Endodermal cell (in vitro differentiated cells): ENCODE data around the gene C1orf210. TPM values are rescaled to one million over a fixed set of nuclear protein-coding genes. Genes with fewer than 3 reads are reported as not detected.
A peak's percentile ranks its signal among the peaks of the same experiment; 100 is the strongest.

ENCODE experiments used
- DNase-seq: peaks from one replicate; pipeline ENCODE4 v3.0.0-alpha.2; 2017
- H3K27ac ChIP-seq: 2 replicates; pipeline ENCODE4 v1.5.1; 2013; ENCODE audit warnings: mild to moderate bottlenecking, low read depth, low read length, moderate library complexity
- H3K27me3 ChIP-seq: 2 replicates; pipeline ENCODE4 v1.6.1; 2013; ENCODE audit warnings: mild to moderate bottlenecking, low read length, moderate library complexity; ENCODE audit not compliant: insufficient read depth, control insufficient read depth, poor library complexity, severe bottlenecking
- H3K36me3 ChIP-seq: 2 replicates; pipeline ENCODE4 v1.7.0; 2013; ENCODE audit warnings: mild to moderate bottlenecking, low read length, moderate library complexity; ENCODE audit not compliant: control insufficient read depth, insufficient read depth
- H3K4me1 ChIP-seq: one replicate; pipeline ENCODE4 v1.7.0; 2013; ENCODE audit warnings: low read length; ENCODE audit not compliant: control insufficient read depth, insufficient read depth
- H3K4me3 ChIP-seq: 2 replicates; pipeline ENCODE4 v1.5.1; 2013; ENCODE audit warnings: mild to moderate bottlenecking, low read length, moderate library complexity
- H3K9ac ChIP-seq: 2 replicates; pipeline ENCODE4 v1.6.1; 2013; ENCODE audit warnings: mild to moderate bottlenecking, low read length, moderate library complexity; ENCODE audit not compliant: poor library complexity, severe bottlenecking; ENCODE audit errors: extremely low read depth
- H3K9me3 ChIP-seq: 2 replicates; pipeline ENCODE4 v1.6.1; 2013; ENCODE audit warnings: mild to moderate bottlenecking, low read length, moderate library complexity; ENCODE audit not compliant: control insufficient read depth
- H3K27ac Mint-ChIP-seq: 2 replicates; pipeline ENCODE4 v1.8.0; 2020; ENCODE audit warnings: mixed read lengths
- H3K27me3 Mint-ChIP-seq: 2 replicates; pipeline ENCODE4 v1.8.0; 2021; ENCODE audit warnings: mild to moderate bottlenecking, mixed read lengths; ENCODE audit not compliant: insufficient read depth
- H3K36me3 Mint-ChIP-seq: 2 replicates; pipeline ENCODE4 v1.8.0; 2020; ENCODE audit warnings: low read depth, mixed read lengths
- H3K4me1 Mint-ChIP-seq: 2 replicates; pipeline ENCODE4 v1.8.0; 2020; ENCODE audit warnings: mixed read lengths
- H3K4me3 Mint-ChIP-seq: 2 replicates; pipeline ENCODE4 v1.8.0; 2020; ENCODE audit warnings: mild to moderate bottlenecking, moderate library complexity, mixed read lengths
- H3K9me3 Mint-ChIP-seq: 2 replicates; pipeline ENCODE4 v1.8.0; 2020; ENCODE audit warnings: mild to moderate bottlenecking, mixed read lengths
- CTCF ChIP-seq: fragments of 200-600 bp; sonication (generic); conservative IDR thresholded peaks from 2 replicates; pipeline ENCODE4 v1.5.0; 2021; ENCODE audit warnings: antibody characterized with exemption, mild to moderate bottlenecking
- WGBS, 2 experiments: methylation state at CpG; one replicate each; pipeline versions ENCODE4 v1.1.5 to v1.1.7; 2013; ENCODE audit warnings: missing lambda C conversion rate in 2 of 2, mixed read lengths in 1 of 2; ENCODE audit not compliant: insufficient coverage in 1 of 2, insufficient read length in 1 of 2; 5-methylcytosine and 5-hydroxymethylcytosine counted together
- total RNA-seq, 2 donors: library from RNA; stranded (reverse); fragmentation: NEBNext Ultra II Directional in 1 of 2; extraction: Animal tissue kit (Norgen Biotek cat#: 25700) in 1 of 2; gene quantifications; 2 replicates in 1 of 2; 3 replicates in 1 of 2; pipeline ENCODE4 v1.2.1, GENCODE V29; 2021

Gene C1orf210
- total RNA-seq, 2 donors from 2014 or later, result 9.7 to 17.9 TPM

- no peaks in the 10 kb centered on the region for H3K36me3 ChIP-seq
- H3K9me3 Mint-ChIP-seq, result no peaks in the 10 kb centered on the region
- peaks cover 33% of the 10 kb centered on the region for H3K36me3 Mint-ChIP-seq
- H3K4me3 ChIP-seq, result no peak overlapping the region
- no peak for TF ChIP-seq CTCF
- H3K27me3 ChIP-seq, result no peaks in the 10 kb centered on the region
- peaks cover 1% of the 10 kb centered on the region for H3K27me3 Mint-ChIP-seq
- WGBS, 2 experiments, result 96 to 100% methylated on average over 4 to 7 of the region's 7 CpGs
- no peaks in the 10 kb centered on the region for H3K9me3 ChIP-seq
- no peak overlapping the region for H3K9ac ChIP-seq
- DNase-seq, result peak; percentile 21
- no peak overlapping the region for H3K27ac Mint-ChIP-seq
- H3K4me3 Mint-ChIP-seq, result no peak overlapping the region
- no peaks in the 10 kb centered on the region for H3K4me1 ChIP-seq
- no peak overlapping the region for H3K27ac ChIP-seq
- peaks cover 13% of the 10 kb centered on the region for H3K4me1 Mint-ChIP-seq
These were observed 8.1 kb downstream of the C1orf210 start for GRCh38 chr1:43277116-43277876.

- TF ChIP-seq CTCF, result no peak
- Histone ChIP-seq H3K4me1 (no peaks in the 10 kb centered on the region), H3K9me3 (no peaks in the 10 kb centered on the region), H3K9ac (no peak overlapping the region), H3K4me3 (no peak overlapping the region), H3K27ac (no peak overlapping the region), H3K36me3 (no peaks in the 10 kb centered on the region), H3K27me3 (no peaks in the 10 kb centered on the region)
- 88 to 90% methylated on average over 3 to 7 of the region's 7 CpGs for WGBS, 2 experiments
- H3K27me3 Mint-ChIP-seq, result peaks cover 1% of the 10 kb centered on the region
- no peak overlapping the region for H3K4me3 Mint-ChIP-seq
- DNase-seq, result peak; percentile 38
- peak overlapping the region; percentile 53 for H3K27ac Mint-ChIP-seq
- peaks cover 12% of the 10 kb centered on the region for H3K4me1 Mint-ChIP-seq
- H3K36me3 Mint-ChIP-seq, result peaks cover 33% of the 10 kb centered on the region
- no peaks in the 10 kb centered on the region for H3K9me3 Mint-ChIP-seq
These were observed 8.7 kb downstream of the C1orf210 start for GRCh38 chr1:43276673-43277072.

GRCh38 chr1:43275826-43276620 lies 9.4 kb downstream of the C1orf210 start:
- peak; percentile 35 for DNase-seq
- no peak overlapping the region for H3K4me3 ChIP-seq
- no peaks in the 10 kb centered on the region for H3K9me3 ChIP-seq
- no peak overlapping the region for H3K27ac ChIP-seq
- peaks cover 1% of the 10 kb centered on the region for H3K27me3 Mint-ChIP-seq
- no peaks in the 10 kb centered on the region for H3K9me3 Mint-ChIP-seq
- no peak for TF ChIP-seq CTCF
- H3K27me3 ChIP-seq, result no peaks in the 10 kb centered on the region
- H3K36me3 ChIP-seq, result no peaks in the 10 kb centered on the region
- no peak overlapping the region for H3K4me3 Mint-ChIP-seq
- H3K27ac Mint-ChIP-seq, result peak overlapping the region; percentile 53
- 81 to 83% methylated on average over 8 to 12 of the region's 12 CpGs for WGBS, 2 experiments
- H3K4me1 Mint-ChIP-seq, result peaks cover 19% of the 10 kb centered on the region
- H3K9ac ChIP-seq, result no peak overlapping the region
- H3K36me3 Mint-ChIP-seq, result peaks cover 31% of the 10 kb centered on the region
- H3K4me1 ChIP-seq, result no peaks in the 10 kb centered on the region
